SW480 (cell line): ENCODE results near the gene BRCA2.
A peak's percentile ranks its signal among the peaks of the same experiment; 100 is the strongest.

Experiments
- DNase-seq: peaks from one replicate; pipeline ENCODE4 v3.0.0-alpha.2; 2016; ENCODE audit warnings: low spot score

BRCA2 gene

DNA sequence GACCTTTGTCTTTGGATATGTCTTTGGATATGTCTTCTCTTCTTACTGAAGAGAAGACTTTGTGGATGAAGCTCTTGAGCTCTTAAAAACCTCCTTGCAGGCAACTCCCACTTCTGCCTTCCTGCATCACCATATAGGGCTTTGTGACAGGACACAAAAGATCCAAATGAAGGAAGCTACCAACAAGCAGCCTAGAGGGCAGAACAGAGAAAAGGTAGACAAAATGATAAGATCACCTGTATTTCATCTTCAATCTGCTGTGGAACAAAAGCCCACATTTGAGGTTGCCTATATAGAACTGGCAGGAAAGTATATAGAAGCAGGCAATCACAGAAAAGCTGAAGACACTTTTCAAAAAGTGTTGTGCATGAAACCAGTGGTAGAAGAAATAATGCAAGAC, 70.1 kb downstream of the BRCA2 start:
- DNase-seq, result no peak

DNA sequence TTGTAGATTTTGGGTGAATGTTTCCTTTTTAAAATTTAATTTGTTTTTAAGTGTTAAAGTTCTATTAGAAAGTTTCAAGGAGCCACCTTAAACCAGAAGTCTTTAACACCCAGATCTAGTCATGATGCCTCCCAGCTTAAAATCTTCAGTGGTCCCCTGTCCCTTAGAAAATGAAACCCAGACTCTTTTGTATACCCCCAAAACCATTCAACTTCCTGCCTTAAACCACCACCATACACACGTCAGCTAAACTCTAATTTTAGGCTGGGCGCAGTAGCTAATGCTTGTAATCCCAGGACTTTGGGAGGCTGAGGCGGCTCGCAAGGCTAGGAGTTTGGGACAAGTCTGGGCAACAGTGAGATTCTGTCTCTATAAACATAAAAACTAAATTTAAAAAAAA, 74.7 kb downstream of the BRCA2 start:
- DNase-seq, result no peak

DNA sequence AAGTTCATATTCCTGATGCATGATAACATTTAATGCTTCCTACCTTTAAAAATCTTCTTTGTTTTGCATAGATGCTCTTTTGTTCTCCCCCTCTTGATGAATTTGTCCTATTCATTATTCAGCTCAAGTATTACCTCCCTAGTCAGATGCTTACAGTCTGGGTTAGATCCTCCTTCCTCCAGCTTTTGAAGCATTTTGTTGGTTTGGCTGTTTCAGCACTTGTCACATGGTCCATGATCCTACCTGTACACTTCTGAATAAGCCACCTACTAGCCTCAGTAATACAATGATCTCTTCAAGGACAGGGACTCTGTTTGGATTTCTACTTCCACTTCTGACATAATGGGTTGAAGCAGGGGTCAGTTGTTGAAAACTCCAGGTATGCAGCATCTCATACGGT, 75.2 kb downstream of the BRCA2 start:
- DNase-seq, result no peak

DNA sequence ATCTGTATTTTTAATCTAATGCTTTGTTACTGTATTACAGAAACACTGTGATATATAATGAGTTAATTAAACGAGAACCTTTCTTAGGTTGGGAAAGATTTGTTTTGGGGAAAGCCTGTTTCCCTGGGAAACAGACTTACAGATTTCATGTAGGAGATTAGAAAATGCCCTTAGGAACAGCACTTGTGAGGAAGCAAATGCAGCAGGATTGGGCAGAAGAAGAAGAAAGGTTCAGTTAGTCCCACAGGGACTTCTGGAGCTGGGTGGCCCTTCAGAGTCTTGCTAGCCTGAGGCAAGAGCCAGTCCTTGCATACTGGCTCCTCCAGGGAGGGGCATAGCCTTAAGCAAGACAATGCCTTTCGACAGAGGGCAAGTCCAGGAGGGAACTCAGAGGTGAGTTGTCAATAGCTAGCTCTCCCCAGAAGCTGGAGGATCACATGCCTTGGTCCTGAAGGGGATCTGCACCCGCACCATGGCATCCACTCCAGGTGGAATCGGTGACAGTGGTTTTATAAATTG, 75.9 kb downstream of the BRCA2 start:
- no peak for DNase-seq

DNA sequence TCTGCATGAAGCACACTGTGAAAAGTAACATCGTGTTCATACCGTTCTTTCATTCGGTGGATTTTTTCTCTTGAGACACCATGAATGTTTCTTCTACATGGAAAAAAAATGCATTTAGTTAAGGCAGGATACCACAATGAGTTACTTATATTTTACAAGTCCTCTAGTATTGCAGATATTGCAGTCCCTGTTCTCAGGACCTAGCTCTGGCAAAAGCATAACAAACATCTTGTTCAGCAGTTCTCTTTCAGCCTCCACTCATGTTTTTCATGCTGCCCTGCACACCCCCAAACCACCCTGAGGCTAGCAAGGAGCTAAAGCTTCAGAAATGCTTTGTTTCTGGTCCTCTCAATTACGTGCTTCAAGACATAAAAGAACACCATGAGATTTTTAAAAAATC, 87.8 kb downstream of the BRCA2 start:
- DNase-seq, result no peak

DNA sequence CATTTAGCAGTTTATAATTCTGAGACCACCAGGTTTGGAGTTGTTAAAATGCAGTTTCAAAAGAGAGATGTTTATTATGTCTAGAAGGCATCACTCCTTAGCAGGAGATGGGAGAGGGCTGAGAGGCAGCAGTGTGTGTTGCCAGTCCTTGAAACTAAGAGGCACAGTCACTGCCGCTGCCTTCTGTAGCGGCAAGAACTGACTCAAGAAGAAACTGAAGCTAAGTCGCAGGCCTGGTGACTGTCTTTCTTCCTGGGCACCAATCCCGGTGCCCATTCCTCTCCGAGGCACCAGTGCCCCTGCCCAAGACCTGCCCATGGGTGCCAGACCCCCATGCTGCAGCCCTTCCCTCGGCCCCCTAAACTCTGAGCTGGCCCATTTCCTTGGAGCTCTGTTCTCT, 92.5 kb downstream of the BRCA2 start:
- DNase-seq, result no peak

DNA sequence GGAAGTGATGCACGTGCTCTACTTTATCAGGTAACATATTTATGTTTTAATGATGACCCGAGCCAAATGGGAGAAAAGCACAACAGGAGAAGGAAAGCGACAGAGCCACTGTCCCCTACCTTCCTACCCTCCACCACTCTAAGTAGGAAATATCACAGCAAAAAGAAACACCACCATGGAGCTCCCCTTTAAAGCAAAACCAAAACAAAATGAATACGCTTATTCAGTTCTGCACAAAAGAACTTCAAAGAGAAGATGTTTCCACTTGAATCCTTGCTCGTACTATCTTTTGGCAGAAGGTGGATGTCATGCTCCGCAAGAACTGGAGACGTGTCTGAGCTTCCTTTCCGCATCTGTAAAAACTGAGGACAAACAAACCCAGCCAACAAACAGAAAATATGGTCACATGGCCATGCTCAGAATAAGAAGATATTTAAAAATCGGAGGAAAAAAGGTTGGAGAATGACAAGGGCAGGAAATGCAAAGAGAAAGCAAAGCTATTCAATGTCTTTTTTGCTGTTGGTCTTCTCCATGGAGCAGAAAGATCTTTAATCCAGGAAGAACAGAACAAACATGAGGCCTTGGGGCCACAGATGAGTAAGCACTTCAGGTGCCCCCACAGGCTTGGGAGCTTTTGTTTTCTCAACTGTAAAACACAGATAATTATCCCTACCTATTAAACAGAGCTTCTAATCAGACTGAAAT, 93.1 kb downstream of the BRCA2 start:
- DNase-seq, result no peak

DNA sequence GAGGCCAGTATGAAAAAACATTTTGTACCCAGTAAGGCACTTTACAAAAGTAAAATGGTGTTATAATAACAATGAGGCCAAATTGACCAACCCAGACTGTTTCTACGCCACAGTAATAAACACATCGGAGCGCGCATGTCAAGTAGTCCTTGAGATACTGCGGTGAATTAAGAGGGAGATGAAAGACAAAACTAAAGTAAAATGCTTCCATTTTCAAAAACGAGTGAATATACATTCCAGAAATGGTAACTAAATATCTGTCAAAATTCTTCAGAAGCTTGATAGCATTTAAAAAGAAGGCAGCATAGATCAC, 93.6 kb downstream of the BRCA2 start:
- DNase-seq, result no peak

DNA sequence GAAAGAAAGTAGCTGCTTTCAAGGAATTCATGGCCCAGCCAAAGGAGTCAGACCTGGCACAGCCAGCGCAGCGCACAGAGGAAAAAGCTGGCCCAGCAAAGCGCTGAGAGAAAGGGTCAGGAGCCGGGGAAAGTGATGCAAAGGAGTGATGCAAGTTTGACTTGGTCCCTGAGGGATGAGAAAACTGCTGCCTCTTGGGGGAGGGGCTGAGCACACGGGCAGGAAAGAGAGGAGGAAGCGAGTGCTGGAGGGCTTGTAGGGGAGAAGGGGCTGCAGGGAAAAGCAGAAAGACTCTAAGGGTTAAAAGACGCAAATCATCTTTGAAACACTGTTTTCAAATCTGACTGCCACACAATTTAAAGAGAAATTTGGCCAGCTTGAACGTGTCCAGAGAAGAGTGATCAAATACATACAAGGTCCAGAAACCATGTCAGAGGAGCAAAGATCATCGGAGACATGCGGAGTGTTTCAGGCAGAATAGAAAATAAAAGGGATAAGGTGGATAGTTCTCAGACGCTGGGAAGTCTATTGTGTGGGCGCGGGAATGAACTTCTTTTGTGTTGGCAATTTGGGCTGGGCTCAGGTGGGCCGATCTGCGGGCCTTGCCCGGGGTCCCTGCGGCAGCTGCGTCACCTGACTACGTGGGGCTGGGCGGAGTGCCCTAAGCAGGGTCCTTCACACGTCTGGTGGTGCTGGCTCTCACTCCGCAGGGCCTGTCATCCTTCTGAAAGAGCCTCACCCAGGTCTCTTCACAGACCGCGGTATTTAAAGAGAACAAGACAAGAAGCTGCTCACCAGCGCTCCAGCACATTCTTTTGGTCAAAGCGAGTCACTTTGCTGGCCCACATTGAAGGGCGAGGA, 94.5 kb downstream of the BRCA2 start:
- no peak for DNase-seq

DNA sequence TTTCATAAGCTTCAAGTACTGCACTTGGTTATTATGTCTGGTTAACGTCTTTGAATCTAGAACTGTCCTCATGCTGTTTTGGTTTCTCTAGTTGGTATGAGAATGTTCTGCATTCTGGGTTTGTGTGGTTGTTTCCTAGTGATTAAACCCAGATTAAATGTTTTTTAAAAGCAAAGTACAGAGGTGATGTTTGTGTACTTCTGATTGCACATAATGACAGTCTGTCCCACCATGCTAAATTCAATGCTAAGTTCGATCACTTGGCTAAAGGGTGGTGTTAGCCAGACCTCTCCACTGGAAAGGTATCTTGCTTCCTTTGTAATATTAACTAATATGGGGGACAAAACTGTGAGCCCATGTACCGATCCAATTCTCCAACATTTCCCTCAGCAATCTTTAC, 98.0 kb downstream of the BRCA2 start:
- no peak for DNase-seq

DNA sequence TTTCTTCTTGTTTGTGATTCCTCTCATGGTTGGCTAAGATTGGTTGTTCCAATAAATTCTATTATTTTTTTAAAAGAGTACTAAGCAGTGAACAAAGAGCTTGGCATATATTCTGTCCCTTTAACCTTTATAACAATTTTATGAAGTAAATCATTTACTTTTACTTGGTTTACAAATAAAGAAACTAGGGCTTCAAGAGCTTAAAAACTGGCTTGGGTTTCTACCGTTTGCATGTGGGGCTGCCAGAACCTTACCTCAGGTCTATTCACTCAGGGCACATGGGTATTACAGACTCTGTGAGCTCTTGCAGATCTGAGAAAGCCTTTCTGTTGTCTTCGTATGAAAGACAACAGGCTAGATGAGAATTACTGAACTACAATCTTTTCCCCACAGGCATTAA, 99.3 kb downstream of the BRCA2 start:
- no peak for DNase-seq

DNA sequence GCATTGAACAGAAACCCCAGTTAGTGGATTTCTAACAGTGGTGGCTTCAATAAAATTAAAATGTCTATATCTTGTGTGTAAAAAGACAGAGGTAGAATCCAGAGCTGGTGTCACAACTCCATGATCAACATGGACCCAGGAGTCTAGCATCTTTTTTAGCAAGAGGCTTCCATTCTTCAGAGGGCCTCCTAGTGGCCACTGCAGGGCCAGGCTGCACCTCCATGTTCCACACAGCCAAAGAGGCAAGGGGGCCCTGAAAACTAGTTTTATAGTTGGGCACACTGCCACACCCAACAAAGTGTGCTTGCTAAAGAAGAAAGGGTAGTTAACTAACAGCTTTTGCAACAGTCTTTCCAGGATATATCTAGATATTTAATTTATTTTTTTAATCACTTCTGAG, 99.7 kb downstream of the BRCA2 start:
- peak; percentile 11 for DNase-seq

DNA sequence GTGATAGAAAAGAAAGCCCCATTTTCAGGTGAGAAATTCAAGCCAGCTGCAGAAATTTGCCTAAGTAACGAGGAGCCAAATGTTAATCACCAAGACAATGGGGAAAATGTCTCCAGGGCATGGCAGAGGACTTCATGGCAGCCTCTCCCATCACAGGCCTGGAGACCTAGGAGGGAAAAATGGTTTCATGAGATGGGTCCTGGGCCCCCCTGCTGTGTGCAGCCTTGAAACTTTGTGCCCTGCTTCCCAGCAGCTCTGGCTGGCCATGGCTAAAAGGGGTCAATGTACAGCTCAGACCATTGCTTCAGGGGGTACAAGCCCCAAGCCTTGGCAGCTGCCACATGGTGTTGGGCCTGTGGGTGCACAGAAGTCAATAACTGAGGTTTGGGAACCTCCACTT, 102.7 kb downstream of the BRCA2 start:
- no peak for DNase-seq

DNA sequence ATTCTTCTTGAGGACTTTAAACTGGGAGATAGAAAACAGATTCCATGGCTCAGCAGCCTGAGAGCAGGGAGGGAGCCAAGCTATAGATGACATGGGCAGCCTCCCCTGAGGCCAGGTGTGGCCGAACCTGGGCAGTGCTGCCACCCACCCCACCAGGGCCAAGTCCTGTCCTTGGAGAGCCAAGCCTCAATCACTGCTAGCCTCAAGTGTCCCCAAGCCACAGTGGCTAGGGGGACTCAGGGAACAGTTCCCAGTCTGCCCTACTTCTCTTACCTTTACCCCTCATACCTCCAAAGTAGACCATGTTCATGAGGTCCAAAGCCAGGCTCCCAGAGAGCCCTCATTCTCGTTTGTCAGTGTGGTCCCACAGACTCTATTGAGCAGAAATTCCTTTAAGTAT, 104.6 kb downstream of the BRCA2 start:
- DNase-seq, result no peak

DNA sequence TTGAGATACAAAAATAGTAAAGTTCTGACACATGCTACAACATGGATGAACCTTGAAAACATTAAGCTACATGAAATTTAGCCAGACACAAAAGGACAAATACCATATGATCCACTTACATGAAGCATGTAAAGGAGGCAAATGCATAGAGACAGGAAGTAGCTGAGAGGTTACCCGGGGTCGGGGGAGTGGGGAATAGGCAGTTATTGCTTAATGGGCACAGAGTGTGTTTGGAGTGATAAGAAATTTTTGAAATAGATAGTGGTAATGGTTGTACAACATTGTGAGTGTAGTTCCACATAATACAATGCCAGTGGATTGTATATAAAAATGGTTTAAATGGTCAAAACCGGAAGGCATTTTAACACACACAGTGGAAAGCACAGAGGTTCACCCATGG, 108.3 kb downstream of the BRCA2 start:
- DNase-seq, result no peak

DNA sequence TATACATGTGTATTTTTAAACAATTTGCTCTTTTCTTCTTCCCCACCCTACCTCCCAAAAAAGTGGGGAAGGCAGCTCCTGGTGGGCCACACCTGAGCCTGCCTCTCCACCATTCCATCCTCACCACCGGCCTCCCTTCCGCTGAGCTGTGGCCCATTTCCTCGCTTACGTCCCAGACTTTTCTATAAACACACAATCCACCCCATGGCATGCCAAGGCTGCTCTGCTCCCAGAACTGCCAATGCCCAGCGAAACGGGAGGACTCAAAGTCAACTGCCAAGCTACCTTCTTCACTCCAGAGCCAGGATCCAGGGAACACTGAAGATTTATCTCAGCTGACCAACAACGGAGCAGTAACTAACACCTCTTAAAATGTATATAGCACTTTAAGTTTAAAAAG, 109.8 kb downstream of the BRCA2 start:
- DNase-seq, result no peak

DNA sequence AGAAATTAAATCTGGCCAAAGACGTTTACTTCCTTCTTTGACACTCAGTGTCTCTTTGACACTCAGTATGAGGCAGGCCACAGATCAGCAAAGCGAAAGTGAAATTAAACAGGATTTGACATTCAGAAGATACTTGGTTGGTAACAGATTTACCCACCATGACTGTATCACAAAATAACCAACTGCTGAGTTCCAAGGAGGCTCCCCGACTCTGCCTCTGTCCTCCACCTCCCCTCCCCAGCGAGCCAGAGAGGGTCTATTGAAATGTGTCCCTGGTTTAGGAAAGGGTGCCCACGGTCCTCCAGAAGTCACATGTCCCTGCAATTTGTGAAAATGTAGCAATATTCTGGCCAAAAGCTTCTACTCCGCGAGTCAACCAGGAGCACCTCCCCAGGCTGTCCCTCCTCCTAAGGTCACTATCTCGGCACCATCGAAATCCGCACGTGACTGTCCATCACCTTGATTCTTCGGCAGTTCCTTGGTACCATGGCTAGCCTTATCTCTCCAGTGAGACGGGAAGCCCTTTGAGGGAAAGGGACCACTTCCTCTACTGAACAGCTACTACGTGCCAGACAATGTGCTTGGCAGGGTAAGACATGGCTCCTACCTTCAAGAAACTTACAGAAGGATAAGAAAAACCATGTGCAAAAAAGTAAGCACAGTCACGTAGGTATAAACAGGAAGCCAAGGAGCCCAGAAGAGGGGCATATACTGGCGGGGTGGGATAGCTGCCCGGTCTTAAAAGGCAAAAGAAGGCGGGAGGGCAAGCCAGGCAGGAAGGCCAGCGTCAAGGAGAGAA, 111.1 kb downstream of the BRCA2 start:
- DNase-seq, result peak; percentile 37

DNA sequence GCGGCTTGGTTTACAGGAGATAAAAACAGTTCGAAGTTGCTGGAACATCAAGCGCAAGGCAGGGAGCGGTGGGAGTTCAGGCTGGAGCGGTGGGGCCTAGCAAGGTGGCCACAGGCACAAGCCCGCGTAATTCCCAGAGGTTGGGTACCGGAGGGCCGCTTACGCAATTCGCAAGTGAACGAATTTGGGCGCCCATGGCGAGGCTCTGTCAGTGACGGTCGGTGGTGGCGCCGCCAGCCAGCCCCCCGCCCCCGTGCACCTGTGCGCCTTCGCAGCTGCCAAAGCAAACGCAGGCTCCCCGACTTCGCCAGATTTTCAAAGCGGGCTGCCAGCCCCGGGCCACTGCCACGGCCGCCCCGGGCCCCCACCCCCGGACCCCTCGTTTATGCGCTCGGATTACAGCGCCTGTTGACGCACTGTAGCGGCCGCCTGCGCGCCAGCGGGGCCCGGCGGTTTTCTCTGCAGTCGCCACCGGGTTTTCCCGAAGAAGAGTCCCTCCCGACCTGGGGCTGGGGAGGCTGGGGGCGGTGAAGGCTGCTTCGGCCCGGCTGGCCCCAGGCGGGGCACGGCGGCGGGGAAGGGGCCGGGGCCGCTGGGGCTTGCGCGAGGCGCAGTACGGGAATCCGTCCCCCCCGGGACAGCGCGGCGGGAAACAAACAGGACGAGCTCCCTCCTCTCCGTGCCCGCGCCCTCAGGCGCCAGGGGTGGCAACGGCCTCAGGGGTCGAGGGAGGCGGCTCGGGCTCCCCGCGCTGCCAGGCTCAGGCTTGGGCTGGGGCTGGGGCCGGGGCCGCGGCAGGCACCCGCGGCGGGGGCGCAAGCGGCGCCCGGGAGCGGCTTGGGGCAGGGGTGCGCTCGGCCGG, 111.9 kb downstream of the BRCA2 start:
- DNase-seq, result peak; percentile 33

DNA sequence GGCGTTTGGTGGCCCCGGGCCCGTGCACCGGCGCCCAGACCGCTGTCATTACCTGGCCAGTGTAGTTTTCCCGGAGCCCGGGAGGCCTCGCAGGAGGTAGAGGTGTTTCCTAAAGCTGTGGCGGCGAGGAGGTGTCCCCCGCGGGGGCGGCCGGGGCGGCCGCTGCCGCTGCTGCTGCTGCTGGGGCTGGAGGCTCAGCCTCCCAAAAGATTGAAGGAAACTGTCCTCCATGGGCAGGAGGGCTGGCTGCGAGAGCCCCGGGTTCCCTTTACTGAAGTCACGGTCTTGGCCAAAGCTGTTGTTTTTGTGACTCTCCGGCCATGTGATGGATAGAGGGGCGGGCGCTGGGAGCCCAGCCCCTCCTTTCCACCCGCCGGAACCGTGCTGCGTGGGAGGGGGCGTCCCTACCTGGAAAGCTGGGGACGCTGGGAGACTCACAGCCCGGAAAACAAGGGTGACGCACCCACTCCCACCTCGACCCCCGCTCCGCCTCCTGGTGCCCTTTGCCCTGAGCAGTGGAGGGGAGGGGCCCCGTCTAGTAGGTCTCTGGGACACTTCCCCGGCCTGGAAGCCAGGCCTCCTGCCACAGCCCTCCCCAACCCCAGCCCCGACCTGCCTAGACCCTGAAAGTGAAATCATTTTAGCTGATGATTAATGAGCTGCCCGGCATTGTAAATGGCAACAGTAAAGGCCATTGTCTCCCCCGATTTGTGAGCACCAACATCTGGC, 112.7 kb downstream of the BRCA2 start, which contains the start of gene N4BP2L1:
TSS of gene N4BP2L1 (minus strand) at position 279 of the 729 bp plus-strand sequence. CDS start at position 231, 48 bp downstream.
- peak; percentile 70 for DNase-seq

DNA sequence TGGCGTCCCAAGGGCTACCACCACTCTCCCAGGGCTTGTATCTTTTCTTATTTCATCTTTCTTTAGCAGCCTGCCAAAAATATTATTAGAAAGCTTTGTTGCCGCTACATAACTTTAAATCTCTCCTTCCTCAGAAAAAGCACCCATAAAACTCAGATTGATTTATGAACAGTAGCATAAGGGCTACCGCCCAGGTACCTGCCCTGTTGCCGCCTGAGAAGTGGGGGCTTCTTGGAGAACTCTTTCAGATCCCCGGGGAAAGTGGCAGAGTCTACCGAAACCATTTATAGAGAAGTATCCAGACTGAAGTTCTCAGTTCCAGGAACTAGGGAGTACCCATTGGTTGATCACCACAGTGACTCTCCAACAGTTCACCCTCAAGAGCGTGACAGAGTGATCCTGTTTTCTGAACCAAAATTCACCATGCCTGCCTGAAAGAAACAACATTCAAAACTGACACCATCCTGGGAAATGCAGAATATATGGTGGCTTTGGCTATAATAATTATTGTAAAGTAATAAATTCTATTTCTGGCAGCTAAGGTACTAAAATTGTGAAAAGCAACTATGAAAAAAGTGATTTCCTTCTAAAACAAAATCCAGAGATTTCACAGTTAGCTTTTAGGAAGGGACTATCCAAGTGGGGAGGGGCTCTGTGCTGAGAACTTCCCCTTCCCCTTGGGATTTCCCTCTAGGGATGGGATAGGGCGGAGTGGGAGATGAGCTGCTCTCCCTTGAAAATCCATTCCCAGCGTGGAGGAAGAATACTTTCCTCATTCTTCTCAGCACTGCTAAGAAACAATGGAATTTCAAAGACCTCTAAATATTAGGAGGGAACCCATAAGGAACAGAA, 113.5 kb downstream of the BRCA2 start:
- DNase-seq, result no peak
